ENCODE measurements around the gene ZCCHC8. TPM values are rescaled to one million over a fixed set of nuclear protein-coding genes. Genes with fewer than 3 reads are reported as not detected.
"Not testable (repeated sequence)": the region's sequence is repeated elsewhere in the genome, so short reads cannot be mapped to it uniquely, and the experiment has no call there.

The ZCCHC8 gene
- polyA plus RNA-seq, 1 experiment = 12.7 TPM

DNA sequence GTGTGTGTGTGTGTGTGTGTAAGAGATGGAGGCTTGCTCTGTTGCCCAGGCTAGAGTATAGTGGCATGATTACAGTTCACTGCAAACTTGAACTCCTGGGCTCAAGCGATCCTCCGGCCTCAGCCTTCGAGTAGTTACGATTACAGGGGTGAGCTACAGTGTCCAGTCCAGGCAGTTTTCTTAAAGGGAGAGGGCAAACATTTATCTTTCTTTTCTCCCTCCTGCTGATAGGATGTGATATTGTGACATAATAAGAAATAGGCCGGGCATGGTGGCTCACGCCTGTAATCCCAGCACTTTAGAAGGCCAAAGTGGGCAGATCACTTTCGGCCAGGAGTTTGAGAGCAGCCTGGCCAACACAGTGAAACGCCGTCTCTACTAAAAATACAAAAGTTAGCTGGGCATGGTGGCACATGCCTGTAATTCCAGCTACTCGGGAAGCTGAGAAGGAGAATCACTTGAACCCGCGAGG, 46.4 kb downstream of the ZCCHC8 start:
- POLR2A ChIA-PET = no interaction called here
- H3K27me3 ChIP-seq (ENCODE audit: control insufficient read depth, insufficient read depth, low read length) = no peaks in the 10 kb centered on the region
- CTCF ChIA-PET = interaction anchor here (1.2 kb wide), 2 partner anchors 17 to 54 kb away, joined by 3 read pairs; no protein-coding TSS in a partner anchor
- TF ChIP-seq, protein P1, sequence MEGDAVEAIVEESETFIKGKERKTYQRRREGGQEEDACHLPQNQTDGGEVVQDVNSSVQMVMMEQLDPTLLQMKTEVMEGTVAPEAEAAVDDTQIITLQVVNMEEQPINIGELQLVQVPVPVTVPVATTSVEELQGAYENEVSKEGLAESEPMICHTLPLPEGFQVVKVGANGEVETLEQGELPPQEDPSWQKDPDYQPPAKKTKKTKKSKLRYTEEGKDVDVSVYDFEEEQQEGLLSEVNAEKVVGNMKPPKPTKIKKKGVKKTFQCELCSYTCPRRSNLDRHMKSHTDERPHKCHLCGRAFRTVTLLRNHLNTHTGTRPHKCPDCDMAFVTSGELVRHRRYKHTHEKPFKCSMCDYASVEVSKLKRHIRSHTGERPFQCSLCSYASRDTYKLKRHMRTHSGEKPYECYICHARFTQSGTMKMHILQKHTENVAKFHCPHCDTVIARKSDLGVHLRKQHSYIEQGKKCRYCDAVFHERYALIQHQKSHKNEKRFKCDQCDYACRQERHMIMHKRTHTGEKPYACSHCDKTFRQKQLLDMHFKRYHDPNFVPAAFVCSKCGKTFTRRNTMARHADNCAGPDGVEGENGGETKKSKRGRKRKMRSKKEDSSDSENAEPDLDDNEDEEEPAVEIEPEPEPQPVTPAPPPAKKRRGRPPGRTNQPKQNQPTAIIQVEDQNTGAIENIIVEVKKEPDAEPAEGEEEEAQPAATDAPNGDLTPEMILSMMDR (IDR thresholded peaks at IDR 0.05; ENCODE audit: insufficient read depth, low read depth, low read length) = no peak
- DNase-seq (ENCODE audit: low read depth) = no peak
- no peak overlapping the region for H3K4me3 ChIP-seq (ENCODE audit: low read depth, low read length)
- H3K36me3 ChIP-seq (ENCODE audit: control insufficient read depth, insufficient read depth, low read length) = no peaks in the 10 kb centered on the region

GRCh38 chr12:122452701-122453285, 47.9 kb downstream of the ZCCHC8 start:
- ChIA-PET CTCF (no interaction called here), POLR2A (no interaction called here)
- TF ChIP-seq, protein P1 (IDR thresholded peaks at IDR 0.05; ENCODE audit: insufficient read depth, low read depth, low read length) = no peak
- H3K27me3 ChIP-seq (ENCODE audit: control insufficient read depth, insufficient read depth, low read length) = no peaks in the 10 kb centered on the region
- no peaks in the 10 kb centered on the region for H3K36me3 ChIP-seq (ENCODE audit: control insufficient read depth, insufficient read depth, low read length)
- H3K4me3 ChIP-seq (ENCODE audit: low read depth, low read length) = no peak overlapping the region
- no peak for DNase-seq (ENCODE audit: low read depth)

GRCh38 chr12:122449317-122449716, 51.4 kb downstream of the ZCCHC8 start:
- Histone ChIP-seq H3K27me3 (ENCODE audit: control insufficient read depth, insufficient read depth, low read length) (no peaks in the 10 kb centered on the region; the same call in 1 of the 2 replicates), H3K4me3 (ENCODE audit: low read depth, low read length) (no peak overlapping the region), H3K36me3 (ENCODE audit: control insufficient read depth, insufficient read depth, low read length) (no peaks in the 10 kb centered on the region)
- CTCF ChIA-PET = interaction anchor here (1.0 to 1.7 kb wide), 2 partner anchors 9 to 22 kb away, joined by 3 to 4 read pairs; no protein-coding TSS in a partner anchor
- POLR2A ChIA-PET = no interaction called here
- TF ChIP-seq, protein P1 (IDR thresholded peaks at IDR 0.05; ENCODE audit: insufficient read depth, low read depth, low read length) = no peak
- no peak for DNase-seq (ENCODE audit: low read depth)

- DNase-seq (ENCODE audit: low read depth); H3K27me3 ChIP-seq (ENCODE audit: control insufficient read depth, insufficient read depth, low read length); H3K36me3 ChIP-seq (ENCODE audit: control insufficient read depth, insufficient read depth, low read length); H3K4me3 ChIP-seq (ENCODE audit: low read depth, low read length); POLR2A ChIA-PET: not testable (repeated sequence)
- CTCF ChIA-PET = interaction anchor here (1.7 kb wide), 1 partner anchor 92 kb away, joined by 4 read pairs; no protein-coding TSS in a partner anchor
Measured at GRCh38 chr12:122447825-122448224, 52.9 kb downstream of the ZCCHC8 start.

DNA sequence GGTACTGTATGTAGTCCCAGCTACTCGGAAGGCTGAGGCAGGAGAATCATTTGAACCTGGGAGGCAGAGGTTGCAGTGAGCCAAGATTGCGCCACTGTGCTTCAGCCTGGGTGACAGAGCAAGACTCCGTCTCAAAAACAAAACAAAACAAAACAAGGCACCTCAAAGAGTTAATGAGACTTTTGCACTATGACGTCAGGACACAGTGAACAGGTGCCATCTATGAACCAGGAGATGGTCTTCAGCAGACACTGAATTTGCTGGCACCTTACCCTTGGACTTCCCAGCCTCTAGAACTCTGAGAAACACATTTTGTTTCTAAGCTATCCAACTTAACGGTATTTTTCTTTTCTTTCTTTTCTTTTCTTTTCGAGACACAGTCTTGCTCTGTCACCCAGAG, 54.3 kb downstream of the ZCCHC8 start:
- H3K36me3 ChIP-seq (ENCODE audit: control insufficient read depth, insufficient read depth, low read length); POLR2A ChIA-PET; H3K4me3 ChIP-seq (ENCODE audit: low read depth, low read length); DNase-seq (ENCODE audit: low read depth); H3K27me3 ChIP-seq (ENCODE audit: control insufficient read depth, insufficient read depth, low read length): not testable (repeated sequence)
- CTCF ChIA-PET = interaction anchor here (1.0 kb wide), 1 partner anchor 46 kb away, joined by 3 read pairs; no protein-coding TSS in a partner anchor

DNA sequence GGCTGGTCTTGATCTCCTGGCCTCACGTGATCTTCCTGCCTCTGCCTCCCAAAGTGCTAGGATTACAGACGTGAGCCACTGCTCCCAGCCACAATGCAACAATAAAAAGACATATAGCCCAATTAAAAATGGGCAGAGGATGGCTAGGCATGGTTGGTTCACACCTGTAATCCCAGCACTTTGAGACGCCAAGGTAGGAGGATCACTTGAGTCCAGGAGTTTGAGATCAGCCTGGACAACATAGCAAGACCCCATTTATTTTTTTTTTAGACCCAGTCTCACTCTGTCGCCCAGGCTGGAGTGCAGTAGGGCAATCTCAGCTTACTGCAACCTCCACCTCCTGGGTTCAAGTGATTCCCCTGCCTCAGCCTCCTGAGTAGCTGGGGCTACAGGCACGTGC, 56.7 kb downstream of the ZCCHC8 start:
- DNase-seq (ENCODE audit: low read depth); POLR2A ChIA-PET; H3K27me3 ChIP-seq (ENCODE audit: control insufficient read depth, insufficient read depth, low read length); H3K4me3 ChIP-seq (ENCODE audit: low read depth, low read length); H3K36me3 ChIP-seq (ENCODE audit: control insufficient read depth, insufficient read depth, low read length): not testable (repeated sequence)
- CTCF ChIA-PET = interaction anchor here (0.6 kb wide), 1 partner anchor 28 kb away, joined by 3 read pairs; no protein-coding TSS in a partner anchor

DNA sequence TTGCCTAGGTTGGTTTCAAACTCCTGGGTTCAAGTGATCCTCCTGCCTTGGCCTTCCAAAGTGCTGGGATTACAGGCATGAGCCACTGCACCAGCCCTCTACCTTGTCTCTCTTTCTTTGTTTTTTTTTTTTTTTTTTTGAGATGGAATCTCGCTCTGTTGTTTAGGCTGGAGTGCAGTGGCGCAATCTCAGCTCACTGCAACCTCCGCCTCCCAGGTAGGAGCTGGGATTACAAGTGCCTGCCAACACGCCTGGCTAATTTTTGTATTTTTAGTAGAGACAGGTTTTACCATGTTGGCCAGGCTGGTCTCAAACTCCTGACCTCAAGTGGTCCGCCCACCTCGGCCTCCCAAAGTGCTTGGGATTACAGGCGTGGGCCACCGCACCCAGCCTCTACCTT, 61.9 kb downstream of the ZCCHC8 start:
- DNase-seq (ENCODE audit: low read depth); POLR2A ChIA-PET; H3K27me3 ChIP-seq (ENCODE audit: control insufficient read depth, insufficient read depth, low read length); H3K4me3 ChIP-seq (ENCODE audit: low read depth, low read length); H3K36me3 ChIP-seq (ENCODE audit: control insufficient read depth, insufficient read depth, low read length): not testable (repeated sequence)
- CTCF ChIA-PET = interaction anchor here (0.9 to 1.4 kb wide), 2 partner anchors 39 to 41 kb away, joined by 5 read pairs; no protein-coding TSS in a partner anchor

Measured in BJ (cell line).